ENCODE results near the gene TSC2.
"Not testable (repeated sequence)": the region's sequence is repeated elsewhere in the genome, so short reads cannot be mapped to it uniquely, and the experiment has no call there.

The TSC2 gene

DNA sequence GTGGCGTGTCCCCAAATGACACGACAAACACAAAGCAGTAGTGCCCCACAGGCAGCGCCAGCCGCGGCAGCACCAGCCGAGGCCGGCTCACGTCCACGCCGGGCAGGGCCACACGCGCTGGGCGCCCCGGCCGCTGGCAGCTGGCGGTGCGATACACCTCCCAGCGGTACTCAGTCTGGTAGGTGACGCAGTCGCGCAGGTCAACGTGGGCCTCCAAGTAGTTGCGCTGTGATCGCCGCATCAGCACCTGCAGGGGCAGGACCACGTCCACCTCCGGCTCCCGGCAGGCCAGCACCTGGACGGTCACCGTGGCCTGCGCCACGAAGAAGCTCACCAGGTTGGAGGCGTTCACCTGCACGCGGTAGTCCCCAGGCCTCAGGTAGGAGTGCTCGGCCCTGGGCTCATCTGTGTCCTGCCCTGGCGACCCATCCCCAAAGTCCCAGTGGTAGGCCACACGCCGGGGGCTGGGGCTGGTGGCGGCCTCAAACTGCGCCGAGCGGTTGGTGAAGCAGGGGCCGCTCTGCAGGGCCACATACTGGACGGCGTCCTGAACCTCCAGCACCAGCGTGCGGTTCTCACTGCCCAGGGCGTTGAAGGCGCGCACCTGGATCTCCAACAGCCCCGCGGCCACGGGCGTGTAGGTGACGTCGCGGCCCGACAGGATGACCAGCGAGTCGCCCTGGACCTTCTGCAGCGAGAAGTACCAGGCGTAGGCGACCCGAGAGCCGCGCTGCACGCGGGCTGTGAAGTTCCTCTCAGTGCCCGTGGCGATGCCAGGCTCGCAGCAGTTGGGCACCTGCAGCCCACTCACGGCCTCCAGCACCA, 60.9 kb downstream of the TSC2 start:
- not testable (repeated sequence) for DNase-seq

DNA sequence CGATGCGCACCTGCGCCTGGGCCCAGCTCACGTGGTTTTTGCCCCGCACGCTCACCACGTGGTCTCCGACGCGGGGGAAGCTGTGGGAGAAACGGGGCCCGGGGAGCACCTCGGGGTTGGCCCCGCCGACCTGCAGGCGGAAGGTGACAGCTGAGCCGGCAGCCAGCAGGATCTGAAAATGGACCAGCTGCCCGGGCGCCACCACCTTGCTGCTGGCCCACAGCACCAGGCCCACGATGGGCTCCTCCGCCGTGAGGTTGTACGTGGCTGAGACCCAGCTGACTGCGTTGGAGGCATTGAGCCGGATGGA, 61.4 kb downstream of the TSC2 start:
- not testable (repeated sequence) for DNase-seq

DNA sequence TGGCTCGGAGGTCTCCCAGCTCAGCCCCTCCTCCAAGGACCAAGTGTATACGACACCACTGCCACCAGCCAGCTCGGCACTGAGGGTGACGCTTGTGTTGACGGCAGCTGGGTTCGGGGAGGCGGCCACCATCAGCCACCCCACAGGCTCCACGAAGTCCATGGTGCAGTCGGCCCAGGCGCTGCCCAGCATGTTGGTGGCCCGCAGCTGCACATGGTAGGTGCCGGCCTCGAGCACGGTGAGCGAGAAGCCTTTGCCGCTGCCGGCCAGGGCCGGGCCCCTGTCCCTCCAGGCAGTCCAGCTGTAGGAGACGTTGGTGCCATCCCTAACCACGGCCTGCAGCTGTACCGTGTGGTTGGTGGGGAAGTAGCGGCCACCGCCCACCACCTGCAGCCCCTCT, 62.1 kb downstream of the TSC2 start:
- DNase-seq, result not testable (repeated sequence)

DNA sequence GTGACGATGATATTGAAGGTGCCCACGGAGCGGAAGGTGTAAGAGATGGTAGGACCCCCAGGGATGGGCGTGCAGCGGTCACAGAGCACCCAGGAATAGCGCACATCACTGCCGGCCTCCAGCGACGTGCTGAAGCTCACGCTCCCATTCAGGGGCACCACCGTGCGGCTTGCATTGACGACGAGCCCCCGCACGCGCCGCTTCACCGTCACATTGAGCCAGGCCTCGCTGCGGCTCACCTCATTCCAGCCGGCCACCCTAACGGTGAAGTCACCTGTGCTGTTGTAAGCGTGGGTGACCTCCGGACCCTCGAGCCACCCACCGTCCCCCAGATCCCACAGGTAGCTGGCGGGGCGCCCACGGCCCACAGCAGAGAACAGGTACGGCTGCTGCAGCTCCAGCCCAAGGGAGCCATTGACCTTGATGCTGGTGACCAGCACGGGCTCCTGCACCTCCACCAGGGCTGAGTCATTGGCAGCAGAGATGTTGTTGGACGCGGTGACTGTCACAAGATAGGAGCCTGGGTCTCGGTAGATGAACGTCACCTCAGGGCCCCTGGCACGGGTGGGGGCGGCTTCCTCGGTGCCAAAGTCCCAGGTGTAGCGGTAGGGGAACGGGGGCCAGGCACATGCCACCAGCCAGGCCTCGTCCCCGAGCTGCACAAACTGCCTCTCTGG, 62.7 kb downstream of the TSC2 start:
- not testable (repeated sequence) for DNase-seq

DNA sequence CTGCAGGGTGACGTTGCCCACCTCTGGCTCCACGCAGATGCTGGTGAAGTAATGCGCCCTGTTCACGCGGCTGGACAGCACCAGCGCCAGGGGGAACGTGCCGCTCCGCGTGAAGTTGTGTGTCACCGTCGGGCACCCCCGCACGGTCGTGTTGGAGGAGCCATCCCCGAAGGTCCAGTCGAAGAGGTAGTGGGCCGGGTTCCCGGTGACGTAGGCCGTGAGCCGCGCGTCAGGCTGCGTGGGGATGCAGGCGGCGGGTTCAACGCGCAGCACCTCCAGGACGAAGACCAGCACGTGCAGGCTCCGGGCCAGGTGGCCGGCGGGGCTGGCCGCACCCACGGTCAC, 63.2 kb downstream of the TSC2 start:
- not testable (repeated sequence) for DNase-seq

DNA sequence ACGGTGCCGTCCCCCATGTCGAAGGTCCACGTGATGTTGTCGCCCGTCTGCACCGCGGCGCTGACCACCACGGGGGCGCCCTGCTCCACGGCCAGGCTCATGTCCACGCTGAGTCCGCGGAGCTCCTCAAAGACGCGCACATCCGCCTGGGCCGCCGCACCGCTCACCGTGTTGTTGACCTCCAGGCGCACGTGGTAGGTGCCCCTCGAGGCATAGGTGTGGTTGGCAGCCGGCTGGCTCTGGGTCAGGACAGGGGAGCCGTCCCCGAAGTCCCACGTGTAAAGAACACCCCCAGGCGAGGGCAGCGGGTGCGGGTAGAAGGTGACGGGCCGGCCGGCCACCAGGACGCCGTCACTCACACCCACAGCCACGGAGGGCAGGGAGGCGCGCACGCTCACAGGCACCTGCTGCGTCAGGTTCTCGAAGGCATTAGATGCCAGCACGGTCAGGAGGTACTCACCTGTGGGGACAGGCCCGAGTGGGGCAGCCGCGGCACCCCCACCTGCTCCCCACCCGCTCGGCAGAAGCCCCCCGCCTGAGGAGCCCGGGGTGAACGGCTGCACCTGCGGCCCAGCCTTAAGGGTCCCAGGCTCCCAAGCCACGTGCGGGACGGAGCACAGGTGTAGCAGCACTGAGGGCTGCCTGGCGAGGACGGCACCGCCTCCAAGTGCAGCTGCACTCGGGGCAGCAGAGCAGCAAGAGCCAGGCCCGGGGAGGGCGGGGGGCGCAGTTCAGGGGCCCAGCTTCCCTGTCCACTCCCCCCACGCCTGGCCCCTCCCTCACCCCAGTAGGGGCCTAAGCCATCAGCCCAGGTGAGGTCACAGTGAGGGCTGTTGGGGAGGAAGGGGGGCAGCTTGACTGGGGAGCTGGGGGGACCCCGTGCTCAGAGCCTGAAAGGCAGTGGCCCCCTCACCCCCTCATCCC, 63.9 kb downstream of the TSC2 start:
- not testable (repeated sequence) for DNase-seq

DNA sequence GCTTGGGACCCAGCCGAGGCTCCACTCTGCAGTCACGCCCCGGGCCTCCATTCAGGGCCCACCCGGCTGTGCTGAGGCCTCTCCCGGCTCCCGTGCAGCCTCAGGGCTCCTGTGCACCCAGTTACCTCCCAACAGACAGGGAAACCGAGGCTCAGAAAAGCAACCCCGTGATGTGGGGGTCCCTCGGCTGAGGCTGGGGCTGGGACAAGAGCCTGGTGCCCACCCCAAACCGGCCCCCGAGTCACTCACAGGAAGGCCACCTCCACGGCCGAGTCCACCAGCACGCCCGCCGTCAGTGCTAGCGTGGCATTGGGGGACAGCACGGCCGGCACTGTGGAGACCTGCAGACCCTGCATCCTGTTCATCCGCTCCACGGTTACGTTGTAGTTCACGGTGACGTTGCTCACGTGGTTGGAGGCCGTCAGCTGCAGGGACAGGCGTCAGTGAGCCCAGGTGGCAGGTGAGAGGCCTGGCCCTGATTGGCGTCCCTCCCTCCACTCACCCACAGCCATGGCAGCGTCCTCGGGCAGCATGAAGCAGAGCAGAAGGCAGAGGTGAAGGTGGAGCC, 64.8 kb downstream of the TSC2 start:
- DNase-seq, result not testable (repeated sequence)

DNA sequence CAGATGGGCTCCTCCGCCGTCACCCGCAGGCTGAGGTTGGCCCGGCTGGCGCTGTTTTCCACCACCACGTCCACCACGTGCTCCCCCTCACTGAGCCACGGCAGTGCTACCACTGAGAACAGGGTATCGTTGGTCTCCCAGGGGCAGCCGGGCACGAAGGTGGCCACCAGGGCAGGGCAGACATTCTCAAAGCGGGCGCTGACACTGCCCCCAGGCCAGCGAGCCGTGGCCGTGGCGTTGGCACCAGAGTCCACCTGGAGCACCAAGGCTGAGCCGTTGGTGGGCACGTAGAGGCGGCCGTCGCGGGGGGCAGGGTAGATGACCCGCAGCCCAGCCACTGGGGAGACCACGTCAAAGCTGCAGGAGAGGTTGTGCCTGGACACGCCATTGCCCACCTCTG, 66.4 kb downstream of the TSC2 start:
- DNase-seq, result not testable (repeated sequence)

DNA sequence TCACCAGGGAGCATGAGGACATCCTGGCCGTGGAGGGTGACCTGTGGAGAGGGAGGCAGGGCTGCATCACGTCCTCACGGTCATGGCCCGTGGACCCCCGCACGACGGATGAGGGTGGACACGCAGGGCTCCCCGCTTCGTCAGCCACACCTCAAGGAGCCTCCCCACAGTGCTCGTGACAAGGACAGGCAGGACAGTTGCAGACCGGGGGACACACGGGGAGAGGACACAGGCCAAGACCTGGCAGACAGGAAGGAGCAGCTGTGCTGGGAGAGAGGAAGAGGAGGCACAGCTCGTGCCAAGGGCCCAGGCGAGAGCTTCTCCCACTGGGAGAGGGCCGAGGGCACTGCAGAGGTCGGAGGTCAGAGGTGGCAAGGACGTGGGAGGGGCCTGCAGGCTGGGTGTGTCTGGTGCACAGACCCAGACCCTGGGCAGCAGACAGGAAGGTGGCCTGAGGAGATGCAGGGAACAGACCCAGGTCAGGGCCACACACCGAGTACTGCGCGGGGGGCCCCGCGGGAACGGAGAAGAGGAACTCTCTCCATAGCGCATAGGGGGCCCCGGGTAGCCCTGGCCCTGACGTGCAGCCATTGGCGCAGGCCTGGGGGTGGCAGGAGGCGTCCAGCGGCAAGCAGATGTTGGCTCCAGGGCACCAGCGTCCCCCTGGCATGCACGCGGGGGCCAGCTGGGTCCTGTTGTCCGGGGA, 67.3 kb downstream of the TSC2 start:
- DNase-seq, result not testable (repeated sequence)

DNA sequence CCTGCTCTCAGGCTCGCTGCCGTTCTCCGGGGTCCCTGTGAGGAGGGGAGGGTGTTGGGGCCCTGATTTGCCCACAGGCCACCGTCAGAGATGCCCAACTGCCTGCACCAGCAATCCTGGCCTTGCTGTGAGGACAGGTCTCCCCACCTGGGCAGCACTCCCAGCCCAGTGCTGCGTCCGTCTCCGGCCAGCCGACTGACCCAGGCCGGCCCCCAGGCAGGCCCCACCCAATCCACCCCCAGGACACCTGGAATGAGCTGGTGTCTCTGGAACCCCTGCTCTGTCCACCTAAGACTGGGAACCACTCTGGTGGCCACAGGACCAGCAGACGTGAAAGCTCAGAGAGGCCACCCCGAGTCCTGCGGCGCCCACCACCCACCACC, 67.8 kb downstream of the TSC2 start:
- DNase-seq, result no peak

DNA sequence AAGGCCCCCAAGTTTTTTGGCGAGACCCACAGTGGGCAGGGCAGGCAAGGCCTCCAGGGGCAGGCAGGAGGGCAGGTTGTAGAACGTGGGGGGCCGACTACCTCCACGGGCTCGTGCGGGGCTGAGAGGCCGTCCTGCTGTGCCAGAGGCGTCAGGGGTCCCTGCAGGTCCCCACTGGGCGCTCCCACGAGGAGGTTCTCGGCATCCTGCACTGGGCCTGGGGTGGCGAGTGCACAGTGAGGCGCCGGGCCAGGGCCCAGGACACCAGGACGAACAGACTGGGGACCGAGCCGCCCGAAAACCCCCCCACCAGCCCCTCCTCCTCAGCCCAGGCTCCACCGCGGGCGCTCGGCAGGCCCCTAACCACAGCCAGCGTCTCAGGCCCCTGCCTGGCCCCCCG, 68.6 kb downstream of the TSC2 start:
- not testable (repeated sequence) for DNase-seq

DNA sequence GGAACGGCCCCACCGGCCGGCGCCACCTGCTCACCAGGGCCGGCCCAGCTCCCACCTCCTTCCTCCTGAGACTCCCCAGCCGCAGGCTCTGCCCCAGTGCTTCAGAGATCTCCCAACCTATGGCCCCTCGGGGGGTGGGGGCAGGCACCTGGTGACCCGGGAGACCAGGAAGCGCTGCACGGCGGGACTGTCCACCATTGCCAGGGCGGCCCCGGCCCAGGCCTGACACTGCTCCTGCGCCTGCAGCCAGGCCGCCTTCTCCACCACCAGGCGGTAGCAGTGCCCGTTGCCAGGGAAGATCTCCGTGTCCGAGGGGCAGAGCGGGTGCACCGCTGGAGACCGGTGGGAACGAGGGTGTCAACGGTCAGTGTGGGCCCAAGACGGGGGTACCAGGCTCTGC, 69.6 kb downstream of the TSC2 start:
- not testable (repeated sequence) for DNase-seq

DNA sequence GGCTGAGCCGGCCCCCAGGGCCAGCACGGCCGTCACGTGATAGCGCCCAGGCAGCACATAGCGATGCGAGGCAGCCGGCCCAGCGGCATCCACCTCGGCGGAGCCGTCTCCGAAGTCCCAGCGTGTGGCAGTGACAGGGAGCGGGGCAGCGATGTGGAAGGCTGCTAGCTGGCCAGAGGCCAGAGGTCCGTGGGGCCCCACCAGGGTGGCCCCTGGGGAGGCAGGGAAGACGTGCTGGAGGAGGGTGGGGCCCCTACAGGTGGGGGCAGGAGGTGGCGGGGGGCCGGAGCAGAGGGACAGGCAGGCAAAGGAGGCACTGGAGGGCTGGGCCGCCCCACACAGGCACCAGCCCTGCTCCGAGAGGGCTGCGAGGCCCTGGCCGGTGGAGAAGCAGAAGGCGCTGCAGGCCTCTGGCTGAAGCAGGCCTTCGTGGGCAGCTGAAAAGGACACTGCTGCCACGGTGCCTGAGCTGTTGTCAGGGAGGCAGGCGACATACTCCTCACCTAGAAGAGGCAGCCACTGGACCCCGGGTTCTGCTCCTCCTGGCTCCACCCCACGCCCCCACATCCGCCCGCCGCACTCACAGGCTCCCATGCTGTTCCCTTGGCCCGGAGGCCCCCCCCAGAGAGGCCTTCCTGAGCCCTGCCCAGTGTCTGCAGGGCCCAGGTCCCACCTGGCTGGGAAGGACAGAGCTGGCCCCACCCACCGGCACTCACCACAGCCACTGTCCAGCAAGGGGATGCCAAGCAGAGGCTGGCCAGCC, 70.4 kb downstream of the TSC2 start:
- DNase-seq, result not testable (repeated sequence)

DNA sequence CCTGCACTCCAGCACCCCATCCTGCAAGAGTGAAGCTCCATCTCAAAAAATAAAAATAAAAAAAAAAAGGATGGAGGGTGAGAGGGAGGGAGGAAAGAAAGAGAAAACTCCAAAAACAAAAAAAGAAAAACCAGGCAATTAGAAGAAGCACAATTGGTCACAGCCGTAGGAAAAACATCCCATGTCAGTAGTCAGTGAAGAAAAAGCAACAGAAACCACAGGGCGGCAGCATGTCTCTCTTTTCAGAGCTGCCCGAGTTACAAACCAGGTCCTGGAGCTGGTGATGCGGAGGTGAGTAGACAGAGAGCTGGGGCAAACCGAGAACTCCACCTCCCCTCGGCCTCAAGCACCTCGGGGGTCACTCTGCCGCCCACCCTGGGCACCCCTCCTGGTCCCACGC, 73.5 kb downstream of the TSC2 start:
- DNase-seq, result not testable (repeated sequence)

DNA sequence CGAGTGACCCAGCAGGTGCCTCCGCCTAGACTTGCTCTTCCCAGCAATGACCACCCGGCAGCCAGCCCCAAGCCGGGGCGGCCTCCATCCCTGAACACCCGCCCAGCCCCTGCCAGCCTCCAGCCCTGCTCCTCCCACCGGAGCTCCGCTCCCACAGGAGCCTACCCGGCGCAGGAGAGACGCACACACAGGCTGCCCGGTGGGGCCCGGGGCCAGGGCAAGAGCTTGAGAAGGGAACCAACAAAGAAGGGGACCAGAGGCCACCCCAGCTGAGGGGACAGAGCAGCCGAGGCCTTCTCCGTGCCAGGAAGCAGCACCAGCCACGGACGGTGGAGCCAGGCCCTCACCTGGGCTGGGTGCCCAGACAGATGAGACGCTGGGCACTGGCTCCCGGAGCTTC, 74.1 kb downstream of the TSC2 start:
- DNase-seq, result no peak

DNA sequence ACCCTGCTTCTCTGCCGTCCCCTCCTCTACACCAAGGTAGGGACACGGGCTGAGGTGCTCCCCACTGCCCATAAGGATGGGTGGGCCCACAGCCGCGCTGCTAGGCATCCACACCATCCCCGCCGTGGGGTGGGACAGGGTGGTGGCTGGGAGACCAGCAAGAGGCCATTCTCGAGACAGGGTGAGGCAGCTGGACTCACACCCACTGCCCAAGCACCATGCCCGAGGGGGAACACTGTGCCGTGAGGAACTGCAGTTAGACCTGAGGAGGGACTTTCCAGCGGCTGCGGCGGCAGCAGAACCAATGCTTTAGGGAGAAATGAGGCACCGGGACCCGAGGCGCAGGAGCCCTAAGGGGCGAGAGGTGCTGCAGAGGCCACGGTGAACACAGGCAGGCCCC, 74.6 kb downstream of the TSC2 start:
- DNase-seq, result no peak

DNA sequence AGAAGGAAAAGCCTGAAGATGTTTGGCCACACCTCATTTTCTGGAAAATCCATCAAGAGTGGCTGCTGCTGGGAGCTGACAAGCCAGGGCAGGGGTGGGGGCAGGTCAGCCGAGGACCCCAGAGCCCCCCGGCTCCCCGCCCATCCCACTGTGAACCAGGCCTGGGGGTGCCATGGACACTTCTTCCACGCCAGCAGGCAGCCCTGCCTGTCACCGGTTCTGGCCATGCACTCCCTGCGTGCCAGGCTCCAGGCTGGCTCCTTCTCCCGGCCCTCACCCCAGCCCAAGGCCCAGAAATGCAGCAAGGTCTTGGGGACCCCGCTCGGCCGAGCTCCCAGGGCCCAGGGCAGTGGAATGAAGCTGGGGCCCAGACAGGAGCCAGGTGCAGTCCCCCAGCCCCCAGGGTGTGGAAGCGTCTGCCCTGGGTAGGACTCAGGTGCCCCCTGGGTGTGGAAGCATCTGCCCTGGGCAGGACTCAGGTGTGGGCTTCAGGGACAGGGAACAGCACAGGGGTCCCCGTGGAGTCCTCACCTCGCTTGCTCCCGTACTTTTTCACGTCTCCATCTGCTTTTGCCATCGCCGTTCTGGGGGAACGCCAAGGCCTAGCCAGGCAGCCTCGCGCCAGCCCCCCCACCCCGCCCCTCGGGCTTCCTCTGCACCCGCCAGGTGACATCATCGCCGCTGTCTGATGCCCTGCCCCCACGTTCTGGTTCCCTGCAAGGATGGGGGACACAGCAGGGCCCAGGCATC, 75.3 kb downstream of the TSC2 start:
- DNase-seq, result not testable (repeated sequence)

DNA sequence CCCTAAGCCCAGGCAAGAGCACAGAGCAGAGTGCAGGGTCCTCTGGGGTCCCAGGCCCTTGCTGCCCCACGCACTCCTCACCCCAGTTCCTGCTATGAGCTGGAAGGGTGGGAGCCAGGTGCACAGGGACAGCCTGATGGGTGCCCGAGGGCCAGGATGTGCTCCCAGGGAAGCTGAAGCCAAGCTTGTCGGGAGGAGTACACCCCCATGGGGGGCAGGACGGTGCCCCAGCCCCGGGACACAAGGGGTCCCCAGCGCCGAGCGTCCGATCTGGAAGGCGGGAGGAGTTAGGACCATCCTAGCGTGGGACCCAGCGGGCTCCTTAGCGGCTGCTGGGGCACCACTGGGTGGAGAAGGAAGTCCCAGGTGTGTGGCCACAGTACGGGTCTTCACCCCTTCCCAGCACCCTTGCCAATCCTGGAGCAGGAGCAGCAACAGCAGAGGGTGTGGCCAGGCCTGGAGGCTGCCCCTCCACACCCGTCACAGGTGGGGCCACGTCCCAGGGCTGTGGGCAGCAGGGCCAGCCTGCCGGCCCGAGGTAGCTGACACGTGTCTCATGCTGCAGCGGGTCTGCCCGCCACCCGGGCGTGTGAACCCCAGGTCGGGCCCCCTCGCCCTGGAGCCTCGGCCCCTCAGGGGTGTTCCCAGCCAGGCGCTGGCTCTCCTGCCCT, 76.1 kb downstream of the TSC2 start:
- DNase-seq, result not testable (repeated sequence)

DNA sequence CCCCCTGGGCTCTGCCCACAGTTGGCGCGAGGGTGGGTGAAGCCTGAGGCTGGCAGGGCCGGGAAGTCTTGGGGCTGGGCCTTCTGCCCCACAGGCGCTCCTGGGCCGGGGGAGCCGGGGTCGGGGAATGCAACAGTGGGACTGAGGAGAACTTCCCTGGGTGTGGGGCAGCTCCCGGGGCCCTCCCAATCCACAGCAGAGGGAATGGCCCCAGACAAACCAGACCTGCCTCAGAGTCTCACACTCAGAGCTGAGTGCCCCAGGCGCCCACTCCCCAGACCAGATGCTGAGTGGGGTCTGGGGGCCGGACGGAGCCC, 76.5 kb downstream of the TSC2 start:
- not testable (repeated sequence) for DNase-seq

DNA sequence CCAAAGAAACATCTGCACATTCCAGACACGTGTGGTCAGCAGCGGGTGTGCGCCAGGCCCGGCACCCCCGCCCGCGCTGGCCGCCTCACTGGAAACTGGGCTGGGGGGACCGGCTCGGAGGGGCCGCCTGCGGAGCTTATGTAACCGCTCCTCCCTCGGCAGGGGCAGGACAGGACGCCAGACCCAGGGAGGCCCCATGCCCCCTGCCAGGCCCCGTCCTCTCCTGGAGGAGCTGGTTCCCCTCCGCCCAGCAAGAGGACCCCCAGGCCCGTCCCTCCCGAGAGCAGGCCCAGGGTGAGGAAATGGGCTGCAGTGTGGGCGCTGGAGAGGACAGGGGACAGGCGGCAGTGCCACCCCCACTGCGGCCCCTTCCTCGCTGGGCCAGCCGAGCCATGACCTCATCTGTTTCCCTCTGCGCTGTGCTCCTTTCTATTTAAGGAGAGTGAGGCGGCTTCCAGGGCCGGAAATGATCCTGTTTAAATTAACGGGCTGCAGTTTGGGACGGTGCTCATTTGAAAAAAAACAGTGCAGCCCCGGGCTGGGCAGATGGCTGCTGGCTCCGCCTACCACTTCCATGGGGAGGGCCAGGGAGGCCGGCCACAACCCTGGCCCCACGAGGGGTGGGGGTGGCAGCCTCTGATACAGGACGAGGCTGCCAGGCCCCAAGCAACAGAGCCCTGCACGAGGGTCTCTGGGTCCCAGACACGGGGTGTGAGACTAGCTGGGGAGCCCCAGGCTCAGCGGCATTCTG, 77.1 kb downstream of the TSC2 start:
- not testable (repeated sequence) for DNase-seq

Measured in NCI-H1105 treated with DMSO at 0.1 percent for 48 hours (cell line).